T-helper 1 cell treated with Interleukin-12 subunit alpha and Interleukin-12 subunit beta and Interleukin-4 antibody, amounts not matched to agents 30 μg/mL and 1 μg/mL, for 36 hours (primary cell): ENCODE data around the gene GLOD4.
"Not testable (repeated sequence)": the region's sequence is repeated elsewhere in the genome, so short reads cannot be mapped to it uniquely, and the experiment has no call there.

Experiments used
- H3K27ac Mint-ChIP-seq: one replicate; pipeline ENCODE4 v1.8.0; 2021; ENCODE audit warnings: mild to moderate bottlenecking, mixed read lengths
- H3K27me3 Mint-ChIP-seq: one replicate; pipeline ENCODE4 v1.8.0; 2021; ENCODE audit warnings: low read depth, mixed read lengths
- H3K36me3 Mint-ChIP-seq: one replicate; pipeline ENCODE4 v1.8.0; 2021; ENCODE audit warnings: low read depth, mixed read lengths
- H3K4me1 Mint-ChIP-seq: one replicate; pipeline ENCODE4 v1.8.0; 2021; ENCODE audit warnings: low read depth, mixed read lengths
- H3K4me3 Mint-ChIP-seq: one replicate; pipeline ENCODE4 v1.8.0; 2021; ENCODE audit warnings: mild to moderate bottlenecking, moderate library complexity, mixed read lengths
- H3K9me3 Mint-ChIP-seq: one replicate; pipeline ENCODE4 v1.8.0; 2021; ENCODE audit warnings: mixed read lengths

Gene GLOD4

GRCh38 chr17:795721-796120, 13.6 kb upstream of the GLOD4 start:
- H3K9me3 Mint-ChIP-seq = no peaks in the 10 kb centered on the region
- H3K4me3 Mint-ChIP-seq = no peak overlapping the region
- no peak overlapping the region for H3K27ac Mint-ChIP-seq
- H3K27me3 Mint-ChIP-seq = no peaks in the 10 kb centered on the region
- H3K4me1 Mint-ChIP-seq = peaks cover 8% of the 10 kb centered on the region
- peaks cover 8% of the 10 kb centered on the region for H3K36me3 Mint-ChIP-seq

- H3K36me3 Mint-ChIP-seq = peaks cover 8% of the 10 kb centered on the region
- no peak overlapping the region for H3K4me3 Mint-ChIP-seq
- no peak overlapping the region for H3K27ac Mint-ChIP-seq
- no peaks in the 10 kb centered on the region for H3K27me3 Mint-ChIP-seq
- H3K4me1 Mint-ChIP-seq = peaks cover 8% of the 10 kb centered on the region
- no peaks in the 10 kb centered on the region for H3K9me3 Mint-ChIP-seq
Observed at GRCh38 chr17:795276-795675, 13.2 kb upstream of the GLOD4 start.

GRCh38 chr17:794876-795275, 12.8 kb upstream of the GLOD4 start:
- peaks cover 8% of the 10 kb centered on the region for H3K36me3 Mint-ChIP-seq
- H3K9me3 Mint-ChIP-seq = no peaks in the 10 kb centered on the region
- no peak overlapping the region for H3K4me3 Mint-ChIP-seq
- peaks cover 8% of the 10 kb centered on the region for H3K4me1 Mint-ChIP-seq
- H3K27ac Mint-ChIP-seq = no peak overlapping the region
- H3K27me3 Mint-ChIP-seq = no peaks in the 10 kb centered on the region

- Mint-ChIP-seq H3K36me3 (peaks cover 13% of the 10 kb centered on the region), H3K9me3 (no peaks in the 10 kb centered on the region), H3K4me1 (peaks cover 8% of the 10 kb centered on the region), H3K27me3 (no peaks in the 10 kb centered on the region), H3K27ac (no peak overlapping the region), H3K4me3 (no peak overlapping the region)
Observed at GRCh38 chr17:792277-792676, 10.2 kb upstream of the GLOD4 start.

GRCh38 chr17:791829-792228, 9.7 kb upstream of the GLOD4 start:
- H3K27me3 Mint-ChIP-seq = no peaks in the 10 kb centered on the region
- H3K36me3 Mint-ChIP-seq = peaks cover 13% of the 10 kb centered on the region
- H3K4me1 Mint-ChIP-seq = peaks cover 8% of the 10 kb centered on the region
- H3K4me3 Mint-ChIP-seq = no peak overlapping the region
- H3K27ac Mint-ChIP-seq = no peak overlapping the region
- no peaks in the 10 kb centered on the region for H3K9me3 Mint-ChIP-seq

- H3K4me1 Mint-ChIP-seq, H3K27me3 Mint-ChIP-seq, H3K4me3 Mint-ChIP-seq, H3K9me3 Mint-ChIP-seq, H3K27ac Mint-ChIP-seq: not testable (repeated sequence)
- H3K36me3 Mint-ChIP-seq = peaks cover 13% of the 10 kb centered on the region
Observed at GRCh38 chr17:790874-791247, 8.8 kb upstream of the GLOD4 start.

- not testable (repeated sequence) for H3K4me1 Mint-ChIP-seq, H3K9me3 Mint-ChIP-seq, H3K4me3 Mint-ChIP-seq, H3K27ac Mint-ChIP-seq, H3K27me3 Mint-ChIP-seq
- peaks cover 13% of the 10 kb centered on the region for H3K36me3 Mint-ChIP-seq
Observed at GRCh38 chr17:789931-790873, 8.1 kb upstream of the GLOD4 start.

- Mint-ChIP-seq H3K4me1 (peaks cover 7% of the 10 kb centered on the region), H3K27ac (no peak overlapping the region), H3K27me3 (no peaks in the 10 kb centered on the region), H3K9me3 (no peaks in the 10 kb centered on the region), H3K36me3 (peaks cover 13% of the 10 kb centered on the region), H3K4me3 (no peak overlapping the region)
Observed at GRCh38 chr17:789160-789840, 7.2 kb upstream of the GLOD4 start.

- H3K9me3 Mint-ChIP-seq = no peaks in the 10 kb centered on the region
- H3K27ac Mint-ChIP-seq = no peak overlapping the region
- H3K27me3 Mint-ChIP-seq = no peaks in the 10 kb centered on the region
- no peak overlapping the region for H3K4me3 Mint-ChIP-seq
- peaks cover 11% of the 10 kb centered on the region for H3K4me1 Mint-ChIP-seq
- H3K36me3 Mint-ChIP-seq = peaks cover 13% of the 10 kb centered on the region
Observed at GRCh38 chr17:788551-788950, 6.5 kb upstream of the GLOD4 start.

- Mint-ChIP-seq H3K4me3 (no peak overlapping the region), H3K4me1 (peaks cover 16% of the 10 kb centered on the region), H3K27ac (no peak overlapping the region), H3K9me3 (no peaks in the 10 kb centered on the region), H3K27me3 (no peaks in the 10 kb centered on the region), H3K36me3 (peaks cover 13% of the 10 kb centered on the region)
Observed at GRCh38 chr17:787641-788221, 5.7 kb upstream of the GLOD4 start.

- not testable (repeated sequence) for H3K9me3 Mint-ChIP-seq
- peaks cover 24% of the 10 kb centered on the region for H3K4me1 Mint-ChIP-seq
Observed at GRCh38 chr17:785901-786300, 3.8 kb upstream of the GLOD4 start.

GRCh38 chr17:784143-784542, 2.1 kb upstream of the GLOD4 start:
- Mint-ChIP-seq H3K27ac (peak overlapping the region; percentile 6), H3K4me3 (peak overlapping the region; percentile 98)

More at GRCh38 chr17:785901-786300, 3.8 kb upstream of the GLOD4 start:
- H3K27me3 Mint-ChIP-seq, H3K27ac Mint-ChIP-seq, H3K4me3 Mint-ChIP-seq: not testable (repeated sequence)
- peaks cover 12% of the 10 kb centered on the region for H3K36me3 Mint-ChIP-seq

GRCh38 chr17:778096-778495, 4.0 kb downstream of the GLOD4 start:
- Mint-ChIP-seq H3K4me3 (no peak overlapping the region), H3K27ac (no peak overlapping the region), H3K36me3 (peaks cover 38% of the 10 kb centered on the region), H3K27me3 (no peaks in the 10 kb centered on the region), H3K9me3 (no peaks in the 10 kb centered on the region), H3K4me1 (peaks cover 31% of the 10 kb centered on the region)

More at GRCh38 chr17:784143-784542, 2.1 kb upstream of the GLOD4 start:
- Mint-ChIP-seq H3K9me3 (no peaks in the 10 kb centered on the region), H3K27me3 (no peaks in the 10 kb centered on the region), H3K36me3 (peaks cover 11% of the 10 kb centered on the region), H3K4me1 (peaks cover 24% of the 10 kb centered on the region)

- Mint-ChIP-seq H3K27ac (no peak overlapping the region), H3K4me1 (peaks cover 21% of the 10 kb centered on the region), H3K9me3 (no peaks in the 10 kb centered on the region), H3K4me3 (peak overlapping the region; percentile 37), H3K27me3 (no peaks in the 10 kb centered on the region), H3K36me3 (peaks cover 47% of the 10 kb centered on the region)
Observed at GRCh38 chr17:774313-774584, 7.8 kb downstream of the GLOD4 start.
